Measurements from ENCODE around the gene SLC25A12. TPM values are rescaled to one million over a fixed set of nuclear protein-coding genes. Genes with fewer than 3 reads are reported as not detected.

Gene SLC25A12
- total and polyA plus RNA-seq, 2 donors (not counting 1 experiment from before 2014, with no cell fraction given), result 10.0 to 21.0 TPM

DNA sequence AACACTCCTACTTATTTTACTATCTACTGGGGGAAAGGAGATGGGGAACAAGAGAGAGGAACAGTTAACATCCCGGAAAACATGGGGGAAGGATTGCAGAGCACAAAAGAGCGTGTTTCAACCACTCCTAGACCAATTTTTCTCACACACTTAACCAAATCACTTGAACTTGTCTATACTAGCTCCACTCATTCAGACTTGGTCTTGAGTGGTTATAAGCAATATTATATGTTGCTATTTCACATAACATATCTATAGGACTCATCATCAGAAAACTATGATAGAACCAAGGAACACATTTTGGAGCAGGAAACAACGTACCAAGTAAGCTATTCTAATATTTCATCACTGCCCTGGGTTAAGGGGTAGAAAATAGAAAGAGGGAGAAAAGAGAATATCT lies 31.5 kb downstream of the SLC25A12 start:
- H3K27me3 Mint-ChIP-seq, result no peaks in the 10 kb centered on the region
- ChIA-PET CTCF (no interaction called here), POLR2A (no interaction called here)
- Histone ChIP-seq H3K4me1 (ENCODE audit: control insufficient read depth in 2 of 2, insufficient read depth in 2 of 2, low read length in 2 of 2) (no peaks in the 10 kb centered on the region), H3K27ac (ENCODE audit: low read length in 2 of 2) (no peak overlapping the region), H3K36me3 (replicated peaks in 1 of 2; ENCODE audit: control extremely low read depth in 1 of 2, control insufficient read depth in 1 of 2, extremely low read depth in 1 of 2, insufficient read depth in 2 of 2, low read length in 1 of 2) (peaks cover 2 to 4% of the 10 kb centered on the region in 2 experiments), H3K9ac (ENCODE audit: low read length) (no peak overlapping the region), H3K9me3 (ENCODE audit: control extremely low read depth in 1 of 3, control insufficient read depth in 2 of 3, insufficient read depth in 1 of 3, low read length in 2 of 3) (no peaks in the 10 kb centered on the region), H3K4me3 (ENCODE audit: control extremely low read depth in 1 of 5, extremely low read depth in 1 of 5, insufficient read depth in 1 of 5, low read depth in 2 of 5, low read length in 4 of 5) (no peak overlapping the region), H3K4me2 (replicated peaks; ENCODE audit: low read depth, low read length, poor library complexity, severe bottlenecking) (no peak overlapping the region), H3K27me3 (replicated peaks in 1 of 4; ENCODE audit: control extremely low read depth in 1 of 4, control insufficient read depth in 3 of 4, insufficient read depth in 4 of 4, low read length in 3 of 4) (no peaks in the 10 kb centered on the region), H4K20me1 (ENCODE audit: control insufficient read depth, insufficient read depth, low read length, poor library complexity, severe bottlenecking) (peaks cover 13% of the 10 kb centered on the region), H3K79me2 (ENCODE audit: control insufficient read depth, insufficient read depth, low read length) (peaks cover 3% of the 10 kb centered on the region), H2AFZ (ENCODE audit: insufficient read depth, low read depth, low read length, poor library complexity, severe bottlenecking) (no peak overlapping the region)
- ATAC-seq (ENCODE audit: low read depth) (no peak), DNase-seq (no peak)
- no CpG with 5 or more reads among the region's 3 CpGs for WGBS (ENCODE audit: insufficient coverage)
- no peaks in the 10 kb centered on the region for H3K9me3 Mint-ChIP-seq (ENCODE audit: insufficient read depth)
- H3K4me1 Mint-ChIP-seq, result no peaks in the 10 kb centered on the region
- H3K4me3 Mint-ChIP-seq, result no peak overlapping the region
- TF ChIP-seq, protein P1, sequence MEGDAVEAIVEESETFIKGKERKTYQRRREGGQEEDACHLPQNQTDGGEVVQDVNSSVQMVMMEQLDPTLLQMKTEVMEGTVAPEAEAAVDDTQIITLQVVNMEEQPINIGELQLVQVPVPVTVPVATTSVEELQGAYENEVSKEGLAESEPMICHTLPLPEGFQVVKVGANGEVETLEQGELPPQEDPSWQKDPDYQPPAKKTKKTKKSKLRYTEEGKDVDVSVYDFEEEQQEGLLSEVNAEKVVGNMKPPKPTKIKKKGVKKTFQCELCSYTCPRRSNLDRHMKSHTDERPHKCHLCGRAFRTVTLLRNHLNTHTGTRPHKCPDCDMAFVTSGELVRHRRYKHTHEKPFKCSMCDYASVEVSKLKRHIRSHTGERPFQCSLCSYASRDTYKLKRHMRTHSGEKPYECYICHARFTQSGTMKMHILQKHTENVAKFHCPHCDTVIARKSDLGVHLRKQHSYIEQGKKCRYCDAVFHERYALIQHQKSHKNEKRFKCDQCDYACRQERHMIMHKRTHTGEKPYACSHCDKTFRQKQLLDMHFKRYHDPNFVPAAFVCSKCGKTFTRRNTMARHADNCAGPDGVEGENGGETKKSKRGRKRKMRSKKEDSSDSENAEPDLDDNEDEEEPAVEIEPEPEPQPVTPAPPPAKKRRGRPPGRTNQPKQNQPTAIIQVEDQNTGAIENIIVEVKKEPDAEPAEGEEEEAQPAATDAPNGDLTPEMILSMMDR (IDR thresholded peaks at IDR 0.05), result no peak
- no peak for TF ChIP-seq EZH2 (IDR thresholded peaks at IDR 0.05; ENCODE audit: borderline replicate concordance, insufficient read depth, low read depth, low read length, poor library complexity, severe bottlenecking)
- no peak overlapping the region for H3K27ac Mint-ChIP-seq
- intact Hi-C loops (cut with micrococcal nuclease), result no loop called here

- no peak overlapping the region for H3K4me2 ChIP-seq (replicated peaks; ENCODE audit: low read depth, low read length, poor library complexity, severe bottlenecking)
- H3K27ac Mint-ChIP-seq, result no peak overlapping the region
- WGBS (ENCODE audit: insufficient coverage), result no CpG with 5 or more reads among the region's 2 CpGs
- H3K4me1 ChIP-seq (ENCODE audit: control insufficient read depth in 2 of 2, insufficient read depth in 2 of 2, low read length in 2 of 2), result no peaks in the 10 kb centered on the region
- no peaks in the 10 kb centered on the region for H3K9me3 Mint-ChIP-seq (ENCODE audit: insufficient read depth)
- H3K79me2 ChIP-seq (ENCODE audit: control insufficient read depth, insufficient read depth, low read length), result peaks cover 3% of the 10 kb centered on the region
- ChIA-PET POLR2A (no interaction called here), CTCF (interaction anchor here (0.6 kb wide), 1 partner anchor 9 kb away, joined by 3 read pairs; no protein-coding TSS in a partner anchor)
- H3K4me3 ChIP-seq (ENCODE audit: control extremely low read depth in 1 of 5, extremely low read depth in 1 of 5, insufficient read depth in 1 of 5, low read depth in 2 of 5, low read length in 4 of 5), result no peak overlapping the region
- no peak overlapping the region for H3K27ac ChIP-seq (ENCODE audit: low read length in 2 of 2)
- H4K20me1 ChIP-seq (ENCODE audit: control insufficient read depth, insufficient read depth, low read length, poor library complexity, severe bottlenecking), result peaks cover 3% of the 10 kb centered on the region
- H3K9ac ChIP-seq (ENCODE audit: low read length), result no peak overlapping the region
- no peaks in the 10 kb centered on the region for H3K27me3 Mint-ChIP-seq
- DNase-seq (no peak), ATAC-seq (ENCODE audit: low read depth) (no peak)
- no peak for TF ChIP-seq EZH2 (IDR thresholded peaks at IDR 0.05; ENCODE audit: borderline replicate concordance, insufficient read depth, low read depth, low read length, poor library complexity, severe bottlenecking)
- TF ChIP-seq, protein P1 (IDR thresholded peaks at IDR 0.05), result no peak
- intact Hi-C loops (cut with micrococcal nuclease), result no loop called here
- H2AFZ ChIP-seq (ENCODE audit: insufficient read depth, low read depth, low read length, poor library complexity, severe bottlenecking), result no peak overlapping the region
- H3K36me3 ChIP-seq (replicated peaks in 1 of 2; ENCODE audit: control extremely low read depth in 1 of 2, control insufficient read depth in 1 of 2, extremely low read depth in 1 of 2, insufficient read depth in 2 of 2, low read length in 1 of 2), result peaks cover 4 to 10% of the 10 kb centered on the region in 2 experiments
- no peak overlapping the region for H3K4me3 Mint-ChIP-seq
- no peaks in the 10 kb centered on the region for H3K27me3 ChIP-seq (replicated peaks in 1 of 4; ENCODE audit: control extremely low read depth in 1 of 4, control insufficient read depth in 3 of 4, insufficient read depth in 4 of 4, low read length in 3 of 4)
- H3K9me3 ChIP-seq (ENCODE audit: control extremely low read depth in 1 of 3, control insufficient read depth in 2 of 3, insufficient read depth in 1 of 3, low read length in 2 of 3), result no peaks in the 10 kb centered on the region
- H3K4me1 Mint-ChIP-seq, result no peaks in the 10 kb centered on the region
These were observed 35.6 kb downstream of the SLC25A12 start for GRCh38 chr2:171858397-171858958.
